Measurements from ENCODE around the gene BCL3. TPM values are rescaled to one million over a fixed set of nuclear protein-coding genes. Genes with fewer than 3 reads are reported as not detected.

BCL3 gene
- total and polyA plus RNA-seq, 12 donors, result 7.1 to 76.3 (median 20.9) TPM

GRCh38 chr19:44726465-44726864, 22.0 kb upstream of the BCL3 start:
- H3K36me3 ChIP-seq, result no peaks in the 10 kb centered on the region
- ATAC-seq, result no peak
- WGBS, 2 donors, result 96 to 98% methylated on average over 12 of the region's 12 CpGs
- no peaks in the 10 kb centered on the region for H3K27me3 ChIP-seq
- intact Hi-C loops (cut with DNase I), result loop anchor here in 2 of 10 donors (10.0 kb wide), 1 partner anchor 118 kb away; the partner anchor contains the start of gene NECTIN2 (in 2 of the 2)
- no peak overlapping the region for H3K27ac ChIP-seq
- no peak for DNase-seq
- no peak overlapping the region for H3K4me3 ChIP-seq
- H3K9me3 ChIP-seq, result no peaks in the 10 kb centered on the region
- H3K4me1 ChIP-seq, result peaks cover 7 to 49% (median 37%) of the 10 kb centered on the region in 9 donors
- no peak for TF ChIP-seq CTCF (IDR thresholded peaks at IDR 0.05)

GRCh38 chr19:44728178-44728577, 20.3 kb upstream of the BCL3 start:
- Histone ChIP-seq H3K27me3 (no peaks in the 10 kb centered on the region), H3K36me3 (no peaks in the 10 kb centered on the region)

GRCh38 chr19:44729516-44730033, 18.9 kb upstream of the BCL3 start:
- Histone ChIP-seq H3K9me3 (no peaks in the 10 kb centered on the region), H3K27me3 (no peaks in the 10 kb centered on the region), H3K27ac (no peak overlapping the region), H3K4me3 (no peak overlapping the region), H3K4me1 (peaks cover 3 to 25% (median 11%) of the 10 kb centered on the region in 9 donors), H3K36me3 (no peaks in the 10 kb centered on the region)
- intact Hi-C loops (cut with DNase I), result loop anchor here in 2 of 10 donors (5.0 to 10.0 kb wide), 2 partner anchors 115 to 518 kb away; partner anchors contain the start of genes NECTIN2 (in 2 of the 2) and EXOC3L2 (in 1 of the 2)
- TF ChIP-seq CTCF (IDR thresholded peaks at IDR 0.05), result no peak
- WGBS, 2 donors, result 87 to 91% methylated on average over 8 of the region's 8 CpGs
- no peak for DNase-seq
- ATAC-seq, result no peak

More at GRCh38 chr19:44728178-44728577, 20.3 kb upstream of the BCL3 start:
- TF ChIP-seq CTCF (IDR thresholded peaks at IDR 0.05), result no peak
- ATAC-seq (no peak), DNase-seq (no peak)
- H3K27ac ChIP-seq, result no peak overlapping the region
- H3K4me1 ChIP-seq, result peaks cover 7 to 39% (median 25%) of the 10 kb centered on the region in 9 donors
- no peaks in the 10 kb centered on the region for H3K9me3 ChIP-seq
- intact Hi-C loops (cut with DNase I), result loop anchor here in 2 of 10 donors (10.0 kb wide), 1 partner anchor 117 kb away; the partner anchor contains the start of gene NECTIN2 (in 2 of the 2)
- H3K4me3 ChIP-seq, result no peak overlapping the region
- WGBS, 2 donors, result 67 to 75% methylated on average over 6 of the region's 6 CpGs

GRCh38 chr19:44731081-44731480, 17.4 kb upstream of the BCL3 start:
- H3K9me3 ChIP-seq, result no peaks in the 10 kb centered on the region
- H3K4me3 ChIP-seq, result no peak overlapping the region
- ATAC-seq (no peak), DNase-seq (no peak)
- no peaks in the 10 kb centered on the region for H3K36me3 ChIP-seq
- H3K27ac ChIP-seq, result no peak overlapping the region
- intact Hi-C loops (cut with DNase I), result loop anchor here in 1 of 10 donors (5.0 kb wide), 1 partner anchor 516 kb away; the partner anchor contains the start of gene EXOC3L2
- TF ChIP-seq CTCF (IDR thresholded peaks at IDR 0.05), result no peak
- 94% methylated on average over 5 of the region's 5 CpGs for WGBS, 2 donors
- peaks cover 0 to 12% (median 0%) of the 10 kb centered on the region in 9 donors for H3K4me1 ChIP-seq
- no peaks in the 10 kb centered on the region for H3K27me3 ChIP-seq

All from heart right ventricle (tissue), 16 donors.